ENCODE results near the gene SIDT1.

The SIDT1 gene

GRCh38 chr3:113546414-113546893 lies 14.1 kb downstream of the SIDT1 start:
- no peak for DNase-seq (ENCODE audit: low read depth)

- no peak for DNase-seq (ENCODE audit: low read depth)
Measured at GRCh38 chr3:113548501-113548900, 16.1 kb downstream of the SIDT1 start.

- no peak for DNase-seq (ENCODE audit: low read depth)
Measured at GRCh38 chr3:113551820-113552219, 19.5 kb downstream of the SIDT1 start.

- no peak for DNase-seq (ENCODE audit: low read depth)
Measured at GRCh38 chr3:113552851-113553250, 20.5 kb downstream of the SIDT1 start.

GRCh38 chr3:113555138-113555537 lies 22.8 kb downstream of the SIDT1 start:
- no peak for DNase-seq (ENCODE audit: low read depth)

- DNase-seq (ENCODE audit: low read depth), result no peak
Measured at GRCh38 chr3:113556316-113556945, 24.1 kb downstream of the SIDT1 start.

GRCh38 chr3:113556946-113557335 lies 24.6 kb downstream of the SIDT1 start:
- no peak for DNase-seq (ENCODE audit: low read depth)

- DNase-seq (ENCODE audit: low read depth), result no peak
Measured at GRCh38 chr3:113557374-113557773, 25.0 kb downstream of the SIDT1 start.

- DNase-seq (ENCODE audit: low read depth), result no peak
Measured at GRCh38 chr3:113559009-113559408, 26.7 kb downstream of the SIDT1 start.

GRCh38 chr3:113560271-113560670 lies 27.9 kb downstream of the SIDT1 start:
- no peak for DNase-seq (ENCODE audit: low read depth)

GRCh38 chr3:113560831-113561623 lies 28.7 kb downstream of the SIDT1 start:
- DNase-seq (ENCODE audit: low read depth), result no peak

- DNase-seq (ENCODE audit: low read depth), result no peak
Measured at GRCh38 chr3:113565555-113565954, 33.2 kb downstream of the SIDT1 start.

- no peak for DNase-seq (ENCODE audit: low read depth)
Measured at GRCh38 chr3:113570158-113570557, 37.8 kb downstream of the SIDT1 start.

GRCh38 chr3:113571360-113571759 lies 39.0 kb downstream of the SIDT1 start:
- no peak for DNase-seq (ENCODE audit: low read depth)

GRCh38 chr3:113573728-113574127 lies 41.4 kb downstream of the SIDT1 start:
- no peak for DNase-seq (ENCODE audit: low read depth)

- no peak for DNase-seq (ENCODE audit: low read depth)
Measured at GRCh38 chr3:113574213-113574612, 41.9 kb downstream of the SIDT1 start.

- DNase-seq (ENCODE audit: low read depth), result no peak
Measured at GRCh38 chr3:113575206-113575605, 42.9 kb downstream of the SIDT1 start.

GRCh38 chr3:113585228-113585627 lies 52.9 kb downstream of the SIDT1 start:
- DNase-seq (ENCODE audit: low read depth), result no peak

GRCh38 chr3:113585720-113586119 lies 53.4 kb downstream of the SIDT1 start:
- no peak for DNase-seq (ENCODE audit: low read depth)

- DNase-seq (ENCODE audit: low read depth), result no peak
Measured at GRCh38 chr3:113588806-113589205, 56.5 kb downstream of the SIDT1 start.

- DNase-seq (ENCODE audit: low read depth), result no peak
Measured at GRCh38 chr3:113589971-113590370, 57.6 kb downstream of the SIDT1 start.

GRCh38 chr3:113590983-113591382 lies 58.6 kb downstream of the SIDT1 start:
- no peak for DNase-seq (ENCODE audit: low read depth)

GRCh38 chr3:113594066-113594465 lies 61.7 kb downstream of the SIDT1 start:
- DNase-seq (ENCODE audit: low read depth), result no peak

All from activated gamma-delta T cell treated with anti-CD3 and anti-CD28 coated beads, Interleukin-2, amount 50 U/mL, for 16 hours (primary cell).